Endometrium (tissue), 2 donors: ENCODE measurements around the gene PDGFB.
A peak's percentile ranks its signal among the peaks of the same experiment; 100 is the strongest.

ENCODE experiments used
- FAIRE-seq: peaks from 2 replicates; lab custom pipeline; 2012; peaks lifted over from hg19 to GRCh38; lab: Jason Lieb, UNC
- donor health status: control.
- donor health status: control.

The PDGFB gene

DNA sequence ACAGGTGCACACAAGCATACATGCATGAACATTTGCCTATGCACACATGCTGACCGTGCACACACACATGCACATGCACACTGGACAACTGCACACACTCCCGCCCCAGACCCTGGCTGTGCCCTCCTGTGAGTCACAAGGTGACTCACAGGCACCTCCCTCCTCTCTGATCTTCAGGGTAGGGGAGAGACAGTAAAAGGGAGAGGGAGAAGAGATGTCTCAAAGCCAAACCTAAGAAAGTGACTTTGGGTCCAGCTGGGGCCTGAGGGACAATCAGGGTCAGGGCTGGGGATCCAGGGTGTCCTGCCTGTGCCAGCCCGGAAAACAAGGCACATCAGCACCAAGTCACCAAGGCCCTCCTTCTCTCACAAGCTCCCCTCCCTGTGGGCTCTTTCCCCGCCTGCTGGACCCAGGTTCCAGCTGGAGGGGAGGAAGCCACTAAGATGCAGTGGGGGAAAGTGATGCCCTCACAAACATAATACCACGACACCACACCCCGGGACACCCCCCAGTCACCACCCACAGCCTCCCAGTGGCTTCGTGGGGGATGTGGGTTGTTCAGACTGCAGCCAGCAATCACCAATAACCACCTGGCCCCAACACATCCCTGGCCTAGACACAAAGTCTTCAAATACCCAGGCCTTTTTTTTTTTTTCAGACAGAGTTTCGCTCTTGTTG, 39.3 kb downstream of the PDGFB start:
- no peak for FAIRE-seq

GRCh38 chr22:39204216-39204615, 40.6 kb downstream of the PDGFB start:
- FAIRE-seq = no peak

DNA sequence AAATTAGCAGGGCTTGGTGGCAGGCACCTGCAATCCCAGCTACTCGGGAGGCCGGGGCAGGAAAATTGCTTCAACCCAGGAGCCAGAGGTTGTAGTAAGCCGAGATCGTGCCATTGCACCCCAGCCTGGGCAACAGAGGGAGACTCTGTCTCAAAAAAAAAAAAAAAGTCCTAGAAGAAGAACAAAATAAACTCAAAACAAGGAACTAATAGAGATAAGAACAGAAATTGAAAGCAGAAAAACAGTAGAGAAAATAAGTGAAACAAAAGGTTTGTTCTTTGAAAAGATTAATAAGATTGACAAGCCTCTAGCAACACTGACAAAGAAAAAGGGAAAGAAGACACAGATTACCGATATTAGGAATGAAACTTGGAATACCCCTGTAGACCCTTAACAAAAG, 47.2 kb downstream of the PDGFB start:
- no peak for FAIRE-seq

DNA sequence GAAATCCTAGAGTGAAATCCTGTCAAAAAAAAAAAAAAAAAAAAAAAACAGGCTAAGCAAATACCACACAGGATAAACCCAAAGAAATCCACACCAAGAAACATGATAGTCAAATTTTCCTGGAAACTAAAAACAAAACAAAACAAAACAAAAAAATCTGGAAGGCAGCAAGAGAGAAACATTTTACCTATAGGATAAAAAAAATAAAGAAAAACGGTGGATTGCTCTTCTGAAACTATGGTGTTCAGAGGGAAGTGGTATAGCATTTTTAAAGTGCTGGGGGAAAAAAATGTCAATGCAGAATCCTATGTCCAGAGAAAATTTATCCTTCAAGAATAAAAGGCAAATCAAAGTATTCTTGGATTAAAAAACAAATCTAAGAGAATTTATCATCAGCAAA, 50.7 kb downstream of the PDGFB start:
- peak; percentile 37 for FAIRE-seq

DNA sequence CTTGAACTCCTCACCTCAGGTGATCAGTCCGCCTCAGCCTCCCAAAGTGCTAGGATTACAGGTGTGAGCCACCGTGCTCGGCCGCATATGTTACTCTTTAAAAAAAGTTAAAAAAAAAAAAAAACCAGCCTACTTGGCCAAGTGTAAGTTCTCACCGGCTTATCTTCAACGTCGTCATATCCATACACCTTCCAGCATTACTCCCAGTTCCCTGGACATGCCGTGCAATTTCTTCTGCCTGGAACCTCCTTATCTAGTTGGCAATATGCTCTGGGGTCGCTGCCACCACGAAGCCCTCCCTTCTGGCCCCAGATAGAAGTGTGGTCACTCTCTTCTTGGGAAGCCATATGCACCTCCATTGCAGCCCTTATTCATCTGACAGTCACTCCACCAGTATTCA, 56.0 kb downstream of the PDGFB start:
- FAIRE-seq = no peak

GRCh38 chr22:39185601-39186012, 59.2 kb downstream of the PDGFB start:
- FAIRE-seq = no peak

GRCh38 chr22:39184586-39185577, 59.9 kb downstream of the PDGFB start:
- no peak for FAIRE-seq

DNA sequence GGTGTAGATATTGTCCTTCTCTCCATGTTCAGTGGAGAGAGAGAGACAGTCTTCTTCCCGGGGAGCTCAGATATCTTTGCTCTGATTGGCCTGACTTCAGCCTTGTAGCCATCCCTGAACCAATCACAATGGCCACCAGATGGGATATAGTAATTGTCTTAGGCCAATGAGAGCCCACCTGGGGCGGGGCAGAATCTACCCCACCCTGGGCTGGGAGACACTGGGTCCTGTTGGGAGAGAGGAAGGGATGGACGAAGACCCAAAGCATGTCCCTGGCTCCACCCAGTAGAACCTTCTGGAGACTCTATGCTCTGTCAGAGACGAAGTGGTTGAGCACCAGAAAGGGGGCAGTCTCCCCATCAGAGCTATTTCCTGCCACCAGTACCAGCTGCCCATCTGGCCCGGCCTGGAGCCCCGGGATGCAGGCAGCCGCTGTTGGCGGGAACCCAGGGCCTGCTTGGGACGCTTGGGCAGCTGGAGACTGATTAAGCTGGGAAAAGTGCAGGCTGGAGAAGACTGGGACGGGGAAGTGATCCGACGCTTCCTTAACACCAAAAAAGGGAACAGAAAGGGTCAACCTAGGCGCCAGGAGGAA, 60.7 kb downstream of the PDGFB start:
- FAIRE-seq = no peak

DNA sequence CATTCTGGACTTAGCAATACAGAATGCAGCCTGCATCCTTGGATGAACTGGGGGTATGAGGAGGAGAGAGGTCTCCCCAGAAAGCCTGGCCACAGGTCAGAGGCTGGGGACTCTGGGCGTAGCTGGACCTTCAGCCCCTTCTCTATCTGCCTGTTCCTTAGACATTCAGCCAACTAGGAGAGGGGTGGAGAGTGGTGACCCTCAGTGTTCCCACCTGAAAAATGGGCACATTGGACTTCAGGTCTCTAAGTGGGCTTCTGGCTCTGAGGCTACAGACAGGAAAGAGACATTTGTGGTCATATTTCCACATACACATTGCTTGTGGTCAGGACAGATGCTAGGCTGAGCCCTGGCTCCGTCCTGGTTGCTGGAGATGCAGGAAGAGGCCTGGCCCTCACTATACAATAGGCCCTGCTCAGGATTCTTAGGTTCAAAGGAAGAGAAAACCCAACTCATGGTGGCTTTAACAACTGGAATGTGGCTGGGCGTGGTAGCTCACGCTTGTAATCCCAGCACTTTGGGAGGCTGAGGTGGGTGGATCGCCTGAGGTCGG, 62.2 kb downstream of the PDGFB start:
- no peak for FAIRE-seq

GRCh38 chr22:39181778-39182177, 63.0 kb downstream of the PDGFB start:
- no peak for FAIRE-seq

- FAIRE-seq = no peak
Observed at GRCh38 chr22:39181356-39181755, 63.4 kb downstream of the PDGFB start.

GRCh38 chr22:39179841-39180335, 64.9 kb downstream of the PDGFB start:
- FAIRE-seq = no peak

GRCh38 chr22:39179401-39179827, 65.4 kb downstream of the PDGFB start:
- FAIRE-seq = no peak

DNA sequence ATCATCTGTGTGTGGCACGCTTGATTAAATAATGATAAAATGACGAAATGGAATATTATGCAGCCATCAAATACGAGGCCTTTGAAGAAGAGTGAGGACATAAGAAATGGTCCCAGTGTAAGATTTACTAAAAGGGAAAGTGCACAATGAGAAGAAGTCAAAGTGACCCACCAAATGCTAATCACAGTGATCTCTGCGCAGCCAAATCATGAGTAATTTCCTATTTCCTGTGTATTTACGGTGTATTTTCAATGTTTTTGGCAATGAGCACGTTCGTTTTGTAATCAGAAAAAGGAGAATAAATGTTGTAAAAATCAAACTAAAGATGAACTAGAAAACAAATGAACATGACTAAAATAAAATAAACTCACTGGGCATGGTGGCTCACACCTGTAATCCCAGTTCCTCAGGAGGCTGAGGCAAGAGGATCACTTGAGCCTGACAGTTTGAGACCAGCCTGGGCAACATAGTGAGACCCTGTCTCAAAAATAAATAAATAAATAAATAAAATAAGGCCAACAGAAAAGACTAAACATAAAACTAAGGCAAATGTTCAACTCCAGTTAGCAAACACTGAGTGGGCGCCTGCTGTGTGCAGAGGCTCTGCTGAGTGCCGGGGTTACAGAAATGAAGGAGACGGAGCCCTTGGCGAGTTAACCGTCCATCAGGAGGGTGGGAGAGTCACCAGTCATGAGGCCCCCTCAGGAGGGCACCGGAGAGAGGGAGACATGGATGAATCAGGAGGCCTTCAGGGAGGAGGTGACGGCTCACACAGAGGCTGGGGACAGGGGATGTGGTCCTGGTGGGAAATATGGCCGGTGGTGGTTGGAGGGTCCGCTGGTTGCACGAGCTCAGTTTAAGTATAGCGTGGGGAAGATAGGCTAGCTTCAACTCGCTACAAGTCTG, 66.3 kb downstream of the PDGFB start:
- peak; percentile 37 for FAIRE-seq

GRCh38 chr22:39177791-39178190, 67.0 kb downstream of the PDGFB start:
- FAIRE-seq = no peak

- no peak for FAIRE-seq
Observed at GRCh38 chr22:39177456-39177775, 67.4 kb downstream of the PDGFB start.

DNA sequence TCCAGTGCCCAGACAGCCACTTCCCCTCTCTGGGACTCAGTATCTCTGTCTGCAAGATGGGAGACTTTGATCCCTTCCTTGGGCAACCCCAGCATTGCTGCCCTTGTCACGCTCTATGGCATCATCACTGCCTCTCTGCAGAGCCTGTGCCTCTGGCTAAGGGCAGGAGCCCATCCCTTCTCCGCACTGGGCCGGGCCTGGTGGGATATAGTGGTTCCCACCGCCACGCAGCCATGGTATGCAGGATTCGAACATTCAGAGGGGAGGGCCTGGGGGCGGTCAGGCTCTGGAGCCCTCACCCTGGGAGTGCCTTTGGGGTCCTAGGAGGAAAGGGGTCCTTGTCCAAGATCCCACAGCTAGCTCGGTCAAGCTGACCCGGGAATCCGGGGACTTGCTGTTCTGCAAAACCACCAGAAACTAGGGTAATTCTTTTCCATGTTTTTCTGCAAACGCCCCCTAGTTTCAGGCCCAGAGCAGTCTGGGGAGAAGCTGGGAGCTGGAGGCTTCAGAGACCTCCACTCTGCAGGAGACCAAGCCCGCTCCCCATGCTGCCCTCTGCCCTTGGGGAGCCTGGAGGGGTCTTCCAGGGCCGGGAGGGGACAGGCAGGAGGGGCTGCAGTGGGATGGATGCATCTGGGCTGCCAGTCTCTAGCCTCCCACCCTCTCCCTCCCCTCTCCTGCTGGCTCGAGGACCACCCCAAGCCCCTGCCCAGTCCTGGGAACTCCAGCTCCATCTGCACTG, 67.9 kb downstream of the PDGFB start:
- no peak for FAIRE-seq

GRCh38 chr22:39176143-39176713, 68.6 kb downstream of the PDGFB start:
- no peak for FAIRE-seq

DNA sequence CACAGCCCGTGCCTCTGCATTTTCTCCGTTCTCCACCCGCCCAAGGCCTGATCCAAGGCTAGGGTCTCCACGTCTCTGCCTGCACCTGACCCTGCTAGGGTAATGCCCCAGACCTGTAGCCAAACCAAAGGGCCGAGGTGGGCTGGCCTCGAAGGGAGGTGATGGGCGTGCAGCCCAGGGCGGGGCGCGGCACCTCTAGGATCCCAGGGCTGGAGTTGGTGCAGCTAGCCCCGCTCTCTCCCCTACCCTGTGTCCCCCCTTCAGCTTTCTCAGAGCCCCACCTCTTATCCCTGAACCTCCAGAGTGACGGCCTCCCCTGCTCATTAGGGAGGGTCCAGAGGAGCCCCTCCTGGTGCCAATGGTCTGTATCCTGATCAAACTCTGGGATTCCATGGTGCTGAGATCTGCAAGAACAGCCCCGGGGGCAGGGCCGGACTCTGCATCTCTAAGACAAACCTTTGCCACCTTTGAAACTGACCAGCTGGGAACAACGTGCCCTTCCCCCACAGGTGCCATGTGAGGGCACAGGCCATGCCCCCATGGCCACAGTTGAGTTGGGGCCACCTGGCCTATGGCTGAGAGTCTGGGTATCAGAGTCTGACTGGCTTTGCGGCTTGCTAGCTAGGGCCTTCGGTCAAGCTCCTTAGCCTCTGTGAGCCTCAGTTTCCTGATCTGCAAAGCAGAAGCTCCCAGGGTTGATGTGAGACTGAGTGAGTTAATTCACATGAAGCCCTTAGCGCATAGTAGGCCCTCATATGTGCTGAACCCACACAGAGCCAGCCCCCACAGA, 69.2 kb downstream of the PDGFB start:
- no peak for FAIRE-seq
